ENCODE results near the gene ERV3-1. TPM values are rescaled to one million over a fixed set of nuclear protein-coding genes. Genes with fewer than 3 reads are reported as not detected.

ERV3-1 gene
- total and polyA plus RNA-seq, 9 of the 15 experiments (the other 6 are each of a cell fraction or from before 2014, with no cell fraction given) = 10.2 to 30.0 (median 22.0) TPM

DNA sequence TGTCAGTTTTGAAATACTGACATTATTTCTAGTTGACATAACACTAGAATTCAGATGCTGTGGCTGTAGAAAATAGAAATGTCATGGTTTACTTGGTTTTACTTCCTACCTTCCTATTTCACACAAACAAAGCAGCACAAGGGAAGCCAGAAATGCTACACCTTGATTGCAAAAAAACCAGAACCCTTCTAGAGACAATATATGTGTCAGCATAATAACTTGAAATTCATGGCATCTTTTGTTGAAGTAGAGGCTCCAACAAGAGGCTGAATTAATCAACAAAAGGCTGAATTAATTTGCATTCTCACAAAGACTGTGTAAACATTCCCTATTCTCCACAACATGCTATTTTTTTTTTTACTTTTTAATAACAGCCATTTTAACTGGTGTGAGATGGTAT, 40.9 kb downstream of the ERV3-1 start:
- Histone ChIP-seq H3K27ac (ENCODE audit: extremely low read depth, low read depth, low read length) (no peak overlapping the region), H3K9me3 (replicated peaks; ENCODE audit: control insufficient read depth, insufficient read depth, low read depth, low read length) (peaks cover 4% of the 10 kb centered on the region; the same call in 1 of the 2 replicates), H3K27me3 (ENCODE audit: control insufficient read depth in 2 of 2, insufficient read depth in 2 of 2, low read length in 2 of 2) (no peaks in the 10 kb centered on the region), H3K36me3 (ENCODE audit: control insufficient read depth, insufficient read depth, low read length) (no peaks in the 10 kb centered on the region), H4K20me1 (replicated peaks; ENCODE audit: control insufficient read depth, insufficient read depth, low read length) (no peaks in the 10 kb centered on the region), H3K9me1 (ENCODE audit: control insufficient read depth, insufficient read depth, low read length) (no peaks in the 10 kb centered on the region), H3K4me2 (ENCODE audit: insufficient read depth, low read length) (no peak overlapping the region), H3K9ac (ENCODE audit: insufficient read depth in 1 of 2, low read depth in 2 of 2, low read length in 2 of 2) (no peak overlapping the region), H3K4me1 (replicated peaks in 1 of 2; ENCODE audit: control insufficient read depth in 2 of 2, insufficient read depth in 2 of 2, low read length in 2 of 2) (no peaks in the 10 kb centered on the region), H2AFZ (ENCODE audit: low read depth, low read length) (no peak overlapping the region), H3K79me2 (ENCODE audit: control insufficient read depth, insufficient read depth, low read length) (no peaks in the 10 kb centered on the region), H3K4me3 (no peak overlapping the region)
- intact Hi-C loops (cut with micrococcal nuclease) = no loop called here
- ATAC-seq (no peak), DNase-seq (ENCODE audit: extremely low read depth in 1 of 4, low spot score in 3 of 4) (no peak), FAIRE-seq (no peak)
- BruUV-seq (replicated peaks) = no TSS peak
- in situ Hi-C loops (cut with MboI) = no loop called here
- POLR2A ChIA-PET = no interaction called here
- CTCF ChIA-PET (ENCODE audit: low intra/inter-chr PET ratio) = no interaction called here
- TF ChIP-seq RHOXF2B (CRISPR knock-in tag; conservative IDR thresholded peaks at IDR 0.05) (no peak), SRSF7 (optimal IDR thresholded peaks at IDR 0.05; ENCODE audit: low read depth, low read length) (no peak), SMARCC2 (IDR thresholded peaks at IDR 0.05; ENCODE audit: low read depth) (no peak), NR2F6 (CRISPR knock-in tag; IDR thresholded peaks at IDR 0.05) (no peak), C11orf30 (IDR thresholded peaks at IDR 0.05; ENCODE audit: low read depth) (peak; percentile 34; the same call in 1 of the 2 replicates), GATAD2B (IDR thresholded peaks at IDR 0.05; ENCODE audit: borderline replicate concordance) (no peak), ETV5 (CRISPR knock-in tag; IDR thresholded peaks at IDR 0.05; ENCODE audit: low read depth) (no peak), HDGF (IDR thresholded peaks at IDR 0.05) (no peak), ZNF79 (CRISPR knock-in tag; IDR thresholded peaks at IDR 0.05; ENCODE audit: low read depth) (no peak), HDAC2 (IDR thresholded peaks at IDR 0.05) (no peak), THRAP3 (IDR thresholded peaks at IDR 0.05; ENCODE audit: borderline replicate concordance) (no peak), NCOA1 (IDR thresholded peaks at IDR 0.05; ENCODE audit: low read depth) (no peak), CHD1 (IDR thresholded peaks at IDR 0.05; ENCODE audit: low read length) (no peak)
- TF ChIP-seq, protein P1, sequence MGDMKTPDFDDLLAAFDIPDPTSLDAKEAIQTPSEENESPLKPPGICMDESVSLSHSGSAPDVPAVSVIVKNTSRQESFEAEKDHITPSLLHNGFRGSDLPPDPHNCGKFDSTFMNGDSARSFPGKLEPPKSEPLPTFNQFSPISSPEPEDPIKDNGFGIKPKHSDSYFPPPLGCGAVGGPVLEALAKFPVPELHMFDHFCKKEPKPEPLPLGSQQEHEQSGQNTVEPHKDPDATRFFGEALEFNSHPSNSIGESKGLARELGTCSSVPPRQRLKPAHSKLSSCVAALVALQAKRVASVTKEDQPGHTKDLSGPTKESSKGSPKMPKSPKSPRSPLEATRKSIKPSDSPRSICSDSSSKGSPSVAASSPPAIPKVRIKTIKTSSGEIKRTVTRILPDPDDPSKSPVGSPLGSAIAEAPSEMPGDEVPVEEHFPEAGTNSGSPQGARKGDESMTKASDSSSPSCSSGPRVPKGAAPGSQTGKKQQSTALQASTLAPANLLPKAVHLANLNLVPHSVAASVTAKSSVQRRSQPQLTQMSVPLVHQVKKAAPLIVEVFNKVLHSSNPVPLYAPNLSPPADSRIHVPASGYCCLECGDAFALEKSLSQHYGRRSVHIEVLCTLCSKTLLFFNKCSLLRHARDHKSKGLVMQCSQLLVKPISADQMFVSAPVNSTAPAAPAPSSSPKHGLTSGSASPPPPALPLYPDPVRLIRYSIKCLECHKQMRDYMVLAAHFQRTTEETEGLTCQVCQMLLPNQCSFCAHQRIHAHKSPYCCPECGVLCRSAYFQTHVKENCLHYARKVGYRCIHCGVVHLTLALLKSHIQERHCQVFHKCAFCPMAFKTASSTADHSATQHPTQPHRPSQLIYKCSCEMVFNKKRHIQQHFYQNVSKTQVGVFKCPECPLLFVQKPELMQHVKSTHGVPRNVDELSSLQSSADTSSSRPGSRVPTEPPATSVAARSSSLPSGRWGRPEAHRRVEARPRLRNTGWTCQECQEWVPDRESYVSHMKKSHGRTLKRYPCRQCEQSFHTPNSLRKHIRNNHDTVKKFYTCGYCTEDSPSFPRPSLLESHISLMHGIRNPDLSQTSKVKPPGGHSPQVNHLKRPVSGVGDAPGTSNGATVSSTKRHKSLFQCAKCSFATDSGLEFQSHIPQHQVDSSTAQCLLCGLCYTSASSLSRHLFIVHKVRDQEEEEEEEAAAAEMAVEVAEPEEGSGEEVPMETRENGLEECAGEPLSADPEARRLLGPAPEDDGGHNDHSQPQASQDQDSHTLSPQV (IDR thresholded peaks at IDR 0.05) = no peak
- TF ChIP-seq, protein P2, sequence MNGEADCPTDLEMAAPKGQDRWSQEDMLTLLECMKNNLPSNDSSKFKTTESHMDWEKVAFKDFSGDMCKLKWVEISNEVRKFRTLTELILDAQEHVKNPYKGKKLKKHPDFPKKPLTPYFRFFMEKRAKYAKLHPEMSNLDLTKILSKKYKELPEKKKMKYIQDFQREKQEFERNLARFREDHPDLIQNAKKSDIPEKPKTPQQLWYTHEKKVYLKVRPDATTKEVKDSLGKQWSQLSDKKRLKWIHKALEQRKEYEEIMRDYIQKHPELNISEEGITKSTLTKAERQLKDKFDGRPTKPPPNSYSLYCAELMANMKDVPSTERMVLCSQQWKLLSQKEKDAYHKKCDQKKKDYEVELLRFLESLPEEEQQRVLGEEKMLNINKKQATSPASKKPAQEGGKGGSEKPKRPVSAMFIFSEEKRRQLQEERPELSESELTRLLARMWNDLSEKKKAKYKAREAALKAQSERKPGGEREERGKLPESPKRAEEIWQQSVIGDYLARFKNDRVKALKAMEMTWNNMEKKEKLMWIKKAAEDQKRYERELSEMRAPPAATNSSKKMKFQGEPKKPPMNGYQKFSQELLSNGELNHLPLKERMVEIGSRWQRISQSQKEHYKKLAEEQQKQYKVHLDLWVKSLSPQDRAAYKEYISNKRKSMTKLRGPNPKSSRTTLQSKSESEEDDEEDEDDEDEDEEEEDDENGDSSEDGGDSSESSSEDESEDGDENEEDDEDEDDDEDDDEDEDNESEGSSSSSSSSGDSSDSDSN (IDR thresholded peaks at IDR 0.05; ENCODE audit: borderline replicate concordance in 1 of 2, low read depth in 2 of 2, low read length in 2 of 2) = no peak
- TF ChIP-seq, protein P3, sequence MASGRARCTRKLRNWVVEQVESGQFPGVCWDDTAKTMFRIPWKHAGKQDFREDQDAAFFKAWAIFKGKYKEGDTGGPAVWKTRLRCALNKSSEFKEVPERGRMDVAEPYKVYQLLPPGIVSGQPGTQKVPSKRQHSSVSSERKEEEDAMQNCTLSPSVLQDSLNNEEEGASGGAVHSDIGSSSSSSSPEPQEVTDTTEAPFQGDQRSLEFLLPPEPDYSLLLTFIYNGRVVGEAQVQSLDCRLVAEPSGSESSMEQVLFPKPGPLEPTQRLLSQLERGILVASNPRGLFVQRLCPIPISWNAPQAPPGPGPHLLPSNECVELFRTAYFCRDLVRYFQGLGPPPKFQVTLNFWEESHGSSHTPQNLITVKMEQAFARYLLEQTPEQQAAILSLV (tag; IDR thresholded peaks at IDR 0.05) = no peak
- TF ChIP-seq, protein P4, sequence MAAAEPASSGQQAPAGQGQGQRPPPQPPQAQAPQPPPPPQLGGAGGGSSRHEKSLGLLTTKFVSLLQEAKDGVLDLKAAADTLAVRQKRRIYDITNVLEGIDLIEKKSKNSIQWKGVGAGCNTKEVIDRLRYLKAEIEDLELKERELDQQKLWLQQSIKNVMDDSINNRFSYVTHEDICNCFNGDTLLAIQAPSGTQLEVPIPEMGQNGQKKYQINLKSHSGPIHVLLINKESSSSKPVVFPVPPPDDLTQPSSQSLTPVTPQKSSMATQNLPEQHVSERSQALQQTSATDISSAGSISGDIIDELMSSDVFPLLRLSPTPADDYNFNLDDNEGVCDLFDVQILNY (CRISPR knock-in tag; IDR thresholded peaks at IDR 0.05) = no peak

Measured in K562 (cell line).